Measurements from ENCODE around the gene MDM2.
"Not testable (repeated sequence)": the region's sequence is repeated elsewhere in the genome, so short reads cannot be mapped to it uniquely, and the experiment has no call there.

The MDM2 gene

GRCh38 chr12:68827895-68828671 lies 20.1 kb downstream of the MDM2 start:
- DNase-seq (ENCODE audit: low read depth), result no peak

- DNase-seq (ENCODE audit: low read depth), result no peak
These were observed 20.7 kb downstream of the MDM2 start for GRCh38 chr12:68828672-68829068.

DNA sequence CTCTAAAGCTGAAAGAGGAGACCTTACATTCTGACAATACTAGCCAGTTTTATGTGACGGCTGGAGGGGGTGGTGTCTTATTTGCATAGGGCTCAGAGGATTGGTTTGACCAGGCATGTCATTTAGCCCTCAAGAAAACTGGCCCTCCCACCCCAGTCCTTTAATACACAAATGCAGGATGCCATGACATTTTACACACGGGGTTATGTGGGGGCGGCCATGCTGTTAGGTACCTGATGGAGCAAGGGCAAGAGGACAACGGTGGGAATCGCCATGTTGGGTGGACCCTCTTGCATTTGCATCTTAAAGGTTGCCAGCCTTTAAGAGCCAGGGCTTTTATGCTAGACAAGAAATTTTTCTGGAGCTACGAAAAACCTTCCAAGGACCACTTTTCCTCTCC lies 23.3 kb downstream of the MDM2 start:
- DNase-seq (ENCODE audit: low read depth), result no peak

- DNase-seq (ENCODE audit: low read depth), result no peak
These were observed 23.9 kb downstream of the MDM2 start for GRCh38 chr12:68831751-68832503.

GRCh38 chr12:68832504-68832867 lies 24.5 kb downstream of the MDM2 start:
- no peak for DNase-seq (ENCODE audit: low read depth)

GRCh38 chr12:68833508-68833907 lies 25.5 kb downstream of the MDM2 start:
- no peak for DNase-seq (ENCODE audit: low read depth)

- no peak for DNase-seq (ENCODE audit: low read depth)
These were observed 27.4 kb downstream of the MDM2 start for GRCh38 chr12:68835333-68835908.

GRCh38 chr12:68837215-68837614 lies 29.2 kb downstream of the MDM2 start:
- DNase-seq (ENCODE audit: low read depth), result no peak

- no peak for DNase-seq (ENCODE audit: low read depth)
These were observed 30.3 kb downstream of the MDM2 start for GRCh38 chr12:68838046-68838886.

GRCh38 chr12:68839183-68840147 lies 31.5 kb downstream of the MDM2 start:
- DNase-seq (ENCODE audit: low read depth), result no peak

- DNase-seq (ENCODE audit: low read depth), result not testable (repeated sequence)
These were observed 33.2 kb downstream of the MDM2 start for GRCh38 chr12:68841175-68841574.

GRCh38 chr12:68841717-68842116 lies 33.7 kb downstream of the MDM2 start:
- no peak for DNase-seq (ENCODE audit: low read depth)

GRCh38 chr12:68842123-68842522 lies 34.1 kb downstream of the MDM2 start:
- no peak for DNase-seq (ENCODE audit: low read depth)

DNA sequence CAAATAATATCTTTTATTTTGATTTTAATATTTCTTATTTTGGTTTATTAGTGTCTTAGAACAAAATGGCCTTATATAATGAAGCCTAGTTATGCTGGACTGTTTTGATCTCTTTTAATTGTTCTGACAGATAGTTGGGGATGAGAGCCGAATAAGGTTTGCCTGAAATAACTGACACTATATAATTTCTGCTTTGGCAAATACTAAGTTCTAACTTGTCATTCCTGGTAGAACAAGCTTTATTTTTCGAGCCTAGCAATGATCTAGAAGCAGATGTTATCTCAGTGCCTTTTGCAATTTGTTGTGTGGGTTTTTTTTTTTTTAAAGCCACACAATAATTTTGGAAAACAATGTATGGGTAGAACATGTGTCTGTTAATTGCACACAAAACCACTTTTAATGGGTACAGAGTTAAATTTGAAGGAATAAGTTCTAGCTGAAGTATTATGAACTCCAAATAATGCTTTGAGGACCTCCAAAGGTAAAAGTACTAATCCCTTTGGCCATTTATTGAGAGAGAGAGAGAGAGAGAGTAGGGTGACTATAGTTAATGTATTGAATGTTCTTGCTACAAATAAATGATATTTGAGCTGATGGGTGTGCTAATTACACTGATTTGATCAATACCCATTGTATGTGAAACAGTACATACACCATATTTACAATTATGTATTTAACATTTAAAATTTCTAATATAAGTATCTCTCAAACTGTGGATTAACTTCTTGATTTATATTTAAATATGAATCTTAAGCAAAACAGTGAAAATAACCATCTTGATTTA lies 35.0 kb downstream of the MDM2 start:
- no peak for DNase-seq (ENCODE audit: low read depth)

GRCh38 chr12:68844318-68844745 lies 36.4 kb downstream of the MDM2 start:
- DNase-seq (ENCODE audit: low read depth), result no peak

GRCh38 chr12:68844788-68845695 lies 37.1 kb downstream of the MDM2 start:
- DNase-seq (ENCODE audit: low read depth), result no peak

GRCh38 chr12:68846811-68847210 lies 38.8 kb downstream of the MDM2 start:
- no peak for DNase-seq (ENCODE audit: low read depth)

GRCh38 chr12:68850390-68850789 lies 42.4 kb downstream of the MDM2 start:
- DNase-seq (ENCODE audit: low read depth), result no peak

Measured in stimulated activated CD8-positive, alpha-beta memory T cell treated with anti-CD3 and anti-CD28 coated beads, Interleukin-15, amount 100 ng/mL, for 1 hour (primary cell).